ENCODE results near the gene TPM1. TPM values are rescaled to one million over a fixed set of nuclear protein-coding genes. Genes with fewer than 3 reads are reported as not detected.
A peak's percentile ranks its signal among the peaks of the same experiment; 100 is the strongest.
"Not testable (repeated sequence)": the region's sequence is repeated elsewhere in the genome, so short reads cannot be mapped to it uniquely, and the experiment has no call there.

TPM1 gene
- total RNA-seq, 1 donor from 2014 or later: 28.3 TPM

- not testable (repeated sequence) for ATAC-seq
Measured at GRCh38 chr15:63099581-63099980, 57.0 kb downstream of the TPM1 start.

GRCh38 chr15:63103416-63103815, 60.9 kb downstream of the TPM1 start:
- ATAC-seq: no peak

- ATAC-seq: no peak
Measured at GRCh38 chr15:63104727-63105126, 62.2 kb downstream of the TPM1 start.

- not testable (repeated sequence) for ATAC-seq
Measured at GRCh38 chr15:63105354-63105753, 62.8 kb downstream of the TPM1 start.

- ATAC-seq: peak; percentile 26
Measured at GRCh38 chr15:63107895-63108546, 65.5 kb downstream of the TPM1 start.

GRCh38 chr15:63109498-63109897, 67.0 kb downstream of the TPM1 start:
- no peak for ATAC-seq

- no peak for ATAC-seq
Measured at GRCh38 chr15:63109920-63110319, 67.4 kb downstream of the TPM1 start.

GRCh38 chr15:63110428-63111026, 68.0 kb downstream of the TPM1 start:
- no peak for ATAC-seq

- no peak for ATAC-seq
Measured at GRCh38 chr15:63111481-63111880, 68.9 kb downstream of the TPM1 start.

GRCh38 chr15:63112871-63113270, 70.3 kb downstream of the TPM1 start:
- no peak for ATAC-seq

- no peak for ATAC-seq
Measured at GRCh38 chr15:63114465-63114864, 71.9 kb downstream of the TPM1 start.

Other genes starting within 250 kb of the TPM1 start
- gene LACTB, start 79.1 kb downstream of the TPM1 start, total RNA-seq: 8.8 TPM
- gene RPS27L, start 114.7 kb downstream of the TPM1 start, total RNA-seq: 54.4 TPM
- gene RAB8B, start 146.9 kb downstream of the TPM1 start, total RNA-seq: 6.7 TPM
- gene APH1B, start 234.9 kb downstream of the TPM1 start, total RNA-seq: 3.5 TPM